ENCODE results near the gene CT45A8. TPM values are rescaled to one million over a fixed set of nuclear protein-coding genes. Genes with fewer than 3 reads are reported as not detected.

The CT45A8 gene
- total RNA-seq, 2 experiments from 2014 or later: not detected

Other genes starting within 250 kb of the CT45A8 start
- gene CT45A1, start 140.9 kb downstream of the CT45A8 start, total RNA-seq: not detected
- gene CT45A3, start 86.3 kb downstream of the CT45A8 start, total RNA-seq: not detected
- not detected for gene CT45A5, start 69.0 kb downstream of the CT45A8 start, total RNA-seq
- gene CT45A6, start 51.8 kb downstream of the CT45A8 start, total RNA-seq: not detected
- gene CT45A2, start 34.5 kb downstream of the CT45A8 start, total RNA-seq: not detected
- gene CT45A7, start 17.3 kb downstream of the CT45A8 start, total RNA-seq: not detected
- gene CT45A9, start 17.3 kb upstream of the CT45A8 start, total RNA-seq: not detected
- gene CT45A10, start 38.9 kb upstream of the CT45A8 start, total RNA-seq: not detected
- not detected for gene SAGE1, start 39.2 kb upstream of the CT45A8 start, total RNA-seq
- 10 to 100 TPM; 19.1 to 23.1 TPM for gene MMGT1, start 119.5 kb upstream of the CT45A8 start, total RNA-seq
- 10 to 100 TPM; 17.2 to 17.6 TPM for gene SLC9A6, start 130.9 kb upstream of the CT45A8 start, total RNA-seq